ENCODE results near the gene TTC27. TPM values are rescaled to one million over a fixed set of nuclear protein-coding genes. Genes with fewer than 3 reads are reported as not detected.

The TTC27 gene
- total and polyA plus RNA-seq, 9 donors: 9.9 to 21.2 (median 15.3) TPM

DNA sequence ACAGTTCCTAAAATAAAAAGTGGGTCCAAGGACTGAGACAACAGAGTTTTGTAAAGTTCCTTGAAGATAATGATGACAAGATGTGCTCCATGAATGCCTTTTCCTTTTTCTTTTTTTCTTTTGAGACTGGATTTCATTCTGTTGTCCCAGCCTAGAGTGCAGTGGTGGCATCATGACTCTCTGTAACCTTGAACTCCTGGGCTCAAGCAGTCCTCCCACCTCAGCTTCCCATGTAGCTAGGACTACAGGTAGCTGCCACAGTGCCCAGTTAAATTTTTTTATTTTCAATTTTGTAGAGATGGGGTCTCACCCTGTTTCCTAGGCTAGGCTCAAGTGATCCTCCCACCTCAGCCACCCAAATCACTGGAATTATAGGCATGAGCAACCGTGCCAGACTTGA is 16.1 kb upstream of the TTC27 start:
- TF ChIP-seq POLR2A (IDR thresholded peaks at IDR 0.05) (no peak), EP300 (IDR thresholded peaks at IDR 0.05) (no peak)
- TF ChIP-seq, protein P1, sequence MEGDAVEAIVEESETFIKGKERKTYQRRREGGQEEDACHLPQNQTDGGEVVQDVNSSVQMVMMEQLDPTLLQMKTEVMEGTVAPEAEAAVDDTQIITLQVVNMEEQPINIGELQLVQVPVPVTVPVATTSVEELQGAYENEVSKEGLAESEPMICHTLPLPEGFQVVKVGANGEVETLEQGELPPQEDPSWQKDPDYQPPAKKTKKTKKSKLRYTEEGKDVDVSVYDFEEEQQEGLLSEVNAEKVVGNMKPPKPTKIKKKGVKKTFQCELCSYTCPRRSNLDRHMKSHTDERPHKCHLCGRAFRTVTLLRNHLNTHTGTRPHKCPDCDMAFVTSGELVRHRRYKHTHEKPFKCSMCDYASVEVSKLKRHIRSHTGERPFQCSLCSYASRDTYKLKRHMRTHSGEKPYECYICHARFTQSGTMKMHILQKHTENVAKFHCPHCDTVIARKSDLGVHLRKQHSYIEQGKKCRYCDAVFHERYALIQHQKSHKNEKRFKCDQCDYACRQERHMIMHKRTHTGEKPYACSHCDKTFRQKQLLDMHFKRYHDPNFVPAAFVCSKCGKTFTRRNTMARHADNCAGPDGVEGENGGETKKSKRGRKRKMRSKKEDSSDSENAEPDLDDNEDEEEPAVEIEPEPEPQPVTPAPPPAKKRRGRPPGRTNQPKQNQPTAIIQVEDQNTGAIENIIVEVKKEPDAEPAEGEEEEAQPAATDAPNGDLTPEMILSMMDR (IDR thresholded peaks at IDR 0.05): no peak
- Histone ChIP-seq H3K9me3 (no peaks in the 10 kb centered on the region), H3K27me3 (no peaks in the 10 kb centered on the region), H3K4me1 (ENCODE audit: insufficient read depth) (no peaks in the 10 kb centered on the region), H3K4me3 (no peak overlapping the region), H3K27ac (no peak overlapping the region), H3K36me3 (no peaks in the 10 kb centered on the region)
- intact Hi-C loops (cut with DNase I): no loop called here
- DNase-seq: no peak
- WGBS, 3 donors: 72 to 88% (median 87%) methylated on average over 1 of the region's 1 CpG

DNA sequence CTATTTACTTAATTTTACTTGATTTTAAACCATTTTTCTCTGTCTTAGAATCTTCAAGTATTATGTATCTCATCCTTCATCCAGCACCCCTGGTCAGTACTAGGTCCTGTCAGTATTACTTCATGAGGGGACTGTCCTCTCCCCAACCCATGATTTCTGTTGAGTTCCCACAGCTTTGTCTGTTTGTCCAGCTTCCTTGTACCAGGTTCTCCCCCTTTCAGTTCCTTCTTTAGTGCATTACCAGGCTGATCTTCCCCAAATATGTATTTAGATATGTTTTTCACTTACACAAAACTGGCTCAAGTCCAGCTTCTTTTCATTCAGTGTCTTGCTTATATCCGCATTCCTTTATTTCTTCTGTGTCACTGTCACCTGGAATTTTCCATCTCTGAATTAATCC is 13.8 kb upstream of the TTC27 start:
- DNase-seq: no peak
- Histone ChIP-seq H3K27ac (no peak overlapping the region), H3K4me3 (no peak overlapping the region), H3K4me1 (ENCODE audit: insufficient read depth) (no peaks in the 10 kb centered on the region), H3K36me3 (no peaks in the 10 kb centered on the region), H3K9me3 (no peaks in the 10 kb centered on the region), H3K27me3 (no peaks in the 10 kb centered on the region)
- TF ChIP-seq EP300 (IDR thresholded peaks at IDR 0.05) (no peak), POLR2A (IDR thresholded peaks at IDR 0.05) (no peak)
- TF ChIP-seq, protein P1 (IDR thresholded peaks at IDR 0.05): no peak
- intact Hi-C loops (cut with DNase I): no loop called here
- 92 to 95% (median 93%) methylated on average over 1 of the region's 1 CpG for WGBS, 3 donors

DNA sequence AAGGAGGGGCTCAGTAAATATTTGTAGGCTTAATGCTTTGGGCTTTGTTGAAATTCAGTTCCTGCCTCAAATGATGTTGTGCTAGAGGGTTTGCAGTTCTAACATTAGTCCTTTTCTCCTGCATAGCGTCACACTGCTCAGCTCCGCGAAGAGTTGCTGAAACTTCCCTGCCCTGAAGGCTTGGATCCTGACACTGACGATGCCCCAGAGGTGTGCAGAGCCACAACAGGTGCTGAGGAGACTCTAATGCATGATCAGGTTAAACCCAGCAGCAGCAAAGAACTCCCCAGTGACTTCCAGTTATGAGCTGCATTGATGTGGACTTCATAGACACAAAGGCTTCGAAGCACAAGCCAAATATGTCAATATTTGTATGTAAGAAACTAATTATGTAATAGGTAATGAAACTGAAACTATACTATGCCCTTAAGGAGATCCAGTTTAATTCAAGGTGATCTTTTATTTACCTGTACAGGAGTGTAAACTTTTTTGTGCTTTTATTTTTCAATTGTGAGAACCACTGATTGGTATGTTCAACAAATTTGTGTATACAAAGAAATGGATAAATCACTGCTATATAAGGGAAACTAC is 10.2 kb upstream of the TTC27 start:
- Histone ChIP-seq H3K9me3 (no peaks in the 10 kb centered on the region), H3K27me3 (no peaks in the 10 kb centered on the region), H3K4me3 (no peak overlapping the region), H3K36me3 (no peaks in the 10 kb centered on the region), H3K27ac (no peak overlapping the region), H3K4me1 (ENCODE audit: insufficient read depth) (peaks cover 2% of the 10 kb centered on the region)
- no peak for DNase-seq
- WGBS, 3 donors: 89 to 93% (median 91%) methylated on average over 5 of the region's 5 CpGs
- TF ChIP-seq, protein P1 (IDR thresholded peaks at IDR 0.05): no peak
- TF ChIP-seq POLR2A (IDR thresholded peaks at IDR 0.05): no peak
- no peak for TF ChIP-seq EP300 (IDR thresholded peaks at IDR 0.05)
- intact Hi-C loops (cut with DNase I): no loop called here

DNA sequence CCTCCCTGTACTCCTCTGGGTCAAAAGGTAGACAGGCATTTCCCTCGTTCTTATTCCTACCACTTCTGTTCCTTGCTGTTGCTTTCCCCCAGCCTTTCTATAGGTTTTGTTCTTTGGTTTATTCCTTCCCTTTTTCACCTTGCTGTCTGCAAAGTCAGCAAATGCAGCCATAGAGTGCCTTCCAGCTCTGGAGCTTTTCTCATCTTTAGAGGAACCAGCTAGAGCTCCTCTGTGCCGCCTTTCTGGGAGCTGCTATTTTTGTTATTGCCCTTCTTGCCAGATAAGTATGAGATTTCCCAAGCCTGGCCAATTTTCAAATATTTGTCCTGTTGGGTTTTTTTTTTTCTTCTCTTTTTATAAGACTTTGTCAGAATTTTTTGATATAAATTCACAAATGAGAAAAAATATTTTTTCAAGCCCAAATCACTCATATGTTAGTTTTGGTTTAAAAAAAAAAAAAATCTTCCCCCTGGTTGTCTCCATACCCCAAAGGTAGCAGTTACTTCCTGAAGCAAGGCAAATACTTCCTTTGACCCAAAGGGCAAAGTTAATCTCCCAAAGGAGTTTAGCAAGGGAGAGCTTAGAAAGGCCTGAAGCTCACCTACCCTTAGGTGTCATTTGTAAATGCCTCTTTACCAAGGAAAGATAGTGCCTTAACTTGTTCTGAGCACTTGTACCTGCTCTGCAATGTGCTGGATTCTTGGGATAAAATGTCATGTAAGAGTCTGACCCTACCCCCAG is 5.1 kb upstream of the TTC27 start:
- H3K36me3 ChIP-seq: no peaks in the 10 kb centered on the region
- intact Hi-C loops (cut with DNase I): no loop called here
- DNase-seq: no peak
- no peaks in the 10 kb centered on the region for H3K27me3 ChIP-seq
- no peaks in the 10 kb centered on the region for H3K9me3 ChIP-seq
- WGBS, 3 donors: 15 to 21% (median 21%) methylated on average over 2 of the region's 2 CpGs
- H3K4me3 ChIP-seq: no peak overlapping the region
- peaks cover 2% of the 10 kb centered on the region for H3K4me1 ChIP-seq (ENCODE audit: insufficient read depth)
- no peak overlapping the region for H3K27ac ChIP-seq
- TF ChIP-seq EP300 (IDR thresholded peaks at IDR 0.05) (no peak), POLR2A (IDR thresholded peaks at IDR 0.05) (no peak)
- TF ChIP-seq, protein P1 (IDR thresholded peaks at IDR 0.05): no peak

Measured in ovary (tissue), 9 donors.